CD14-positive monocyte (primary cell): ENCODE measurements around the gene ZNF225. TPM values are rescaled to one million over a fixed set of nuclear protein-coding genes. Genes with fewer than 3 reads are reported as not detected.
A peak's percentile ranks its signal among the peaks of the same experiment; 100 is the strongest.

Experiments used
- DNase-seq, 3 donors: peaks; one replicate each; pipeline ENCODE4 v3.0.0-alpha.2; 2011 to 2022
- H2AFZ ChIP-seq: 2 replicates; pipeline ENCODE4 v1.6.0; 2012; ENCODE audit warnings: mild to moderate bottlenecking, low read depth, low read length, inconsistent platforms; ENCODE audit not compliant: insufficient read depth, poor library complexity, severe bottlenecking
- H3K27ac ChIP-seq, 2 donors: 1 replicate in 1 of 2; 2 replicates in 1 of 2; pipeline ENCODE4 v1.5.1; 2012 to 2013; ENCODE audit warnings: low read length in 2 of 2, control low read depth in 1 of 2, inconsistent platforms in 1 of 2, low read depth in 1 of 2, mild to moderate bottlenecking in 1 of 2
- H3K27me3 ChIP-seq, 2 donors: one replicate each; pipeline versions ENCODE4 v1.6.0 to v1.6.1; 2011 to 2013; ENCODE audit warnings: low read length in 2 of 2; ENCODE audit not compliant: control insufficient read depth in 2 of 2, insufficient read depth in 2 of 2
- H3K36me3 ChIP-seq, 2 donors: replicated peaks in 1 of 2; 1 replicate in 1 of 2; 2 replicates in 1 of 2; pipeline versions ENCODE4 v1.5.1 to v1.6.1; 2012 to 2013; ENCODE audit warnings: low read length in 2 of 2, control low read depth in 1 of 2, inconsistent platforms in 1 of 2, mild to moderate bottlenecking in 1 of 2; ENCODE audit not compliant: insufficient read depth in 2 of 2, control insufficient read depth in 1 of 2
- H3K4me1 ChIP-seq, 2 donors: 1 replicate in 1 of 2; 2 replicates in 1 of 2; pipeline versions ENCODE4 v1.5.1 to v1.6.1; 2012 to 2013; ENCODE audit warnings: low read length in 2 of 2, control low read depth in 1 of 2, inconsistent platforms in 1 of 2, mild to moderate bottlenecking in 1 of 2, moderate library complexity in 1 of 2; ENCODE audit not compliant: insufficient read depth in 2 of 2, control insufficient read depth in 1 of 2
- H3K4me2 ChIP-seq: replicated peaks from 2 replicates; pipeline ENCODE3; 2012; ENCODE audit warnings: low read length, moderate library complexity, mild to moderate bottlenecking; ENCODE audit not compliant: poor library complexity, severe bottlenecking; ENCODE audit errors: extremely low read depth
- H3K4me3 ChIP-seq, 3 experiments: fragments of 200-600 bp in 1 of 3; sonication (generic) in 1 of 3; replicated peaks in 1 of 3; 1 replicate in 2 of 3; 2 replicates in 1 of 3; pipeline ENCODE4 v1.5.1; 2011 to 2013; ENCODE audit warnings: low read length in 3 of 3, mild to moderate bottlenecking in 3 of 3, control low read depth in 2 of 3, low read depth in 2 of 3, inconsistent platforms in 1 of 3, moderate library complexity in 1 of 3
- H3K79me2 ChIP-seq: 2 replicates; pipeline ENCODE4 v1.6.0; 2012; ENCODE audit warnings: mild to moderate bottlenecking, control low read depth, inconsistent platforms, low read length, moderate library complexity; ENCODE audit not compliant: insufficient read depth
- H3K9ac ChIP-seq: 2 replicates; pipeline ENCODE4 v1.6.0; 2017; ENCODE audit warnings: low read length, mild to moderate bottlenecking; ENCODE audit not compliant: insufficient read depth, poor library complexity, severe bottlenecking
- H3K9me3 ChIP-seq, 2 donors: replicated peaks in 1 of 2; 1 replicate in 1 of 2; 2 replicates in 1 of 2; pipeline versions ENCODE4 v1.5.1 to v1.6.1; 2012 to 2013; ENCODE audit warnings: low read length in 2 of 2, control low read depth in 1 of 2; ENCODE audit not compliant: control insufficient read depth in 1 of 2, insufficient read depth in 1 of 2
- H4K20me1 ChIP-seq: 2 replicates; pipeline ENCODE4 v1.6.0; 2012; ENCODE audit warnings: mild to moderate bottlenecking, low read length, control low read depth, moderate library complexity; ENCODE audit not compliant: insufficient read depth
- H3K27ac Mint-ChIP-seq, 7 donors: one replicate each; pipeline ENCODE4 v1.8.0; 2020; ENCODE audit warnings: mild to moderate bottlenecking in 7 of 7, mixed read lengths in 7 of 7, moderate library complexity in 6 of 7, inconsistent platforms in 2 of 7
- H3K27me3 Mint-ChIP-seq, 3 donors: one replicate each; pipeline ENCODE4 v1.8.0; 2021 to 2022; ENCODE audit warnings: low read depth in 3 of 3, mild to moderate bottlenecking in 3 of 3, mixed read lengths in 3 of 3, moderate library complexity in 3 of 3, inconsistent platforms in 1 of 3
- H3K36me3 Mint-ChIP-seq, 2 donors: one replicate each; pipeline ENCODE4 v1.8.0; 2020; ENCODE audit warnings: mixed read lengths in 2 of 2, inconsistent platforms in 1 of 2, mild to moderate bottlenecking in 1 of 2
- H3K4me1 Mint-ChIP-seq: one replicate; pipeline ENCODE4 v1.8.0; 2020; ENCODE audit warnings: mild to moderate bottlenecking, mixed read lengths
- H3K4me3 Mint-ChIP-seq, 2 donors: one replicate each; pipeline ENCODE4 v1.8.0; 2020; ENCODE audit warnings: mild to moderate bottlenecking in 2 of 2, mixed read lengths in 2 of 2, moderate library complexity in 1 of 2
- H3K9me3 Mint-ChIP-seq, 7 donors: one replicate each; pipeline ENCODE4 v1.8.0; 2020 to 2022; ENCODE audit warnings: mixed read lengths in 7 of 7, mild to moderate bottlenecking in 6 of 7, moderate library complexity in 6 of 7, inconsistent platforms in 2 of 7
- CTCF ChIP-seq: fragments of 200-600 bp; IDR thresholded peaks from one replicate; pipeline ENCODE4 v1.8.0; 2022; ENCODE audit warnings: antibody characterized with exemption, mild to moderate bottlenecking
- WGBS: methylation state at CpG from one replicate; pipeline ENCODE4 v1.1.5; 2013; ENCODE audit warnings: missing lambda C conversion rate; ENCODE audit not compliant: insufficient coverage; 5-methylcytosine and 5-hydroxymethylcytosine counted together
- intact Hi-C, 2 donors: fragments of 100-400 bp; cut with micrococcal nuclease; formaldehyde crosslinking; loops; one replicate each; pipeline versions ENCODE4 v1.15.0 to v1.15.1; 2023
- polyA plus RNA-seq, 3 donors: library from polyadenylated mRNA; depleted of rRNA in 1 of 3; unstranded in 2 of 3; stranded (reverse) in 1 of 3; fragments of 300-500 nt in 2 of 3; fragments of >200 nt in 1 of 3; fragmentation: Illumina TruSeq in 2 of 3; gene quantifications; 1 replicate in 2 of 3; 2 replicates in 1 of 3; pipeline ENCODE4 v1.2.3, GENCODE V29; 2012 to 2021

Gene ZNF225
- polyA plus RNA-seq, 3 donors, result 0.86 to 1.1 (median 0.93) TPM

DNA sequence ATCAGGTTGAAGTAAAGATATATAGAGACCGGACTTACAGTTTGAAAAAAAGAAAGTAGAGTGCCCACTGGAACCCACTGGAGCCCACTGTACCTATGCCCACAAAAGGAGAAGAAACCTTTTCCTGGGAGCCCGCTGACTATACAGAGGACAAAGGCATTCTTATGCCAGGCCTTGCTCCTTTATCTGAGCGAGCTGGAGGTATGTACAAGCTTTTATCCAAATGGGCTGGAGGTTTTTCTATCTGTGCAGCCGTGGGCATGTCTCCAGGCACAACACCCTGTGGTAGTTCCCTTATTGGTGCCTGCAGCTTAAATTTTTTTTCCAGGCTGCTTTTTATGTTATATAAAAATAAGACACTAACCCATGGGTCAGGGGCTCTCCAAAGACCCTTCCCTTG is 36.6 kb downstream of the ZNF225 start:
- Mint-ChIP-seq H3K27ac (no peak overlapping the region), H3K36me3 (peaks cover 74 to 86% of the 10 kb centered on the region in 2 donors), H3K27me3 (no peaks in the 10 kb centered on the region), H3K4me3 (no peak overlapping the region), H3K4me1 (no peaks in the 10 kb centered on the region), H3K9me3 (peaks cover 12 to 38% (median 33%) of the 10 kb centered on the region in 7 donors)
- 96% methylated on average over 3 of the region's 4 CpGs for WGBS
- intact Hi-C loops, result no loop called here
- no peak for DNase-seq
- H3K9me3 ChIP-seq, result peaks cover 6 to 25% of the 10 kb centered on the region in 2 donors
- peaks cover 58 to 99% of the 10 kb centered on the region in 2 donors for H3K36me3 ChIP-seq
- no peaks in the 10 kb centered on the region for H3K79me2 ChIP-seq
- no peak overlapping the region for H3K4me3 ChIP-seq
- H3K4me2 ChIP-seq, result no peak overlapping the region
- H3K4me1 ChIP-seq, result no peaks in the 10 kb centered on the region
- no peak for TF ChIP-seq CTCF
- H2AFZ ChIP-seq, result no peak overlapping the region
- H3K27me3 ChIP-seq, result no peaks in the 10 kb centered on the region
- H4K20me1 ChIP-seq, result no peaks in the 10 kb centered on the region
- H3K9ac ChIP-seq, result no peak overlapping the region
- no peak overlapping the region for H3K27ac ChIP-seq

DNA sequence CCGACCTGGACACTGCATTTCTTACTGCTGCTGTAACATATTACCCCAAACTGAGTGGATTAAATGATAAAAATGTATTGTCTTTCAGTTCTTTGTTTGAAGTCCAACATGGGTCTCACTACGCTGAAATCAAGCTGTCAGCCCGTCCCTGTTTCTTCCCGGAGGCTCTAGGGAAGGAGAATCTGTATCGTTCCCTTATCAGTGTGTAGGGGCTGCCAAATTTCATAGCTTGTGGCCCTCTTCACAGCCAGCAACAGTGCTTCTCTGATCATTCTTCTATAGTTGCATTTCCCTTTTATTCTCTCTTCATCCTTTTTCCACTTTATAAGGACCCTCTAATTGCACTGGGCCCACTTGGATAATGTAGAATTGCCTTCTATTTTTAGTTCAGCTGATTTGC is 38.3 kb downstream of the ZNF225 start:
- H3K4me3 ChIP-seq, result no peak overlapping the region
- DNase-seq, result no peak
- H3K36me3 ChIP-seq, result peaks cover 57 to 97% of the 10 kb centered on the region in 2 donors
- Mint-ChIP-seq H3K4me1 (no peaks in the 10 kb centered on the region), H3K27ac (peak overlapping the region in 1 of 7 donors; percentile 14), H3K4me3 (no peak overlapping the region), H3K36me3 (peaks cover 68 to 82% of the 10 kb centered on the region in 2 donors), H3K27me3 (no peaks in the 10 kb centered on the region), H3K9me3 (peaks cover 21 to 46% (median 41%) of the 10 kb centered on the region in 7 donors)
- TF ChIP-seq CTCF, result no peak
- no peaks in the 10 kb centered on the region for H3K79me2 ChIP-seq
- H3K27me3 ChIP-seq, result no peaks in the 10 kb centered on the region
- H3K4me1 ChIP-seq, result no peaks in the 10 kb centered on the region
- intact Hi-C loops, result no loop called here
- 100% methylated on average over 2 of the region's 5 CpGs for WGBS
- no peak overlapping the region for H3K9ac ChIP-seq
- H4K20me1 ChIP-seq, result no peaks in the 10 kb centered on the region
- H3K9me3 ChIP-seq, result peaks cover 13 to 42% of the 10 kb centered on the region in 2 donors
- H3K4me2 ChIP-seq, result no peak overlapping the region
- H2AFZ ChIP-seq, result no peak overlapping the region
- no peak overlapping the region for H3K27ac ChIP-seq
